ENCODE measurements around the gene IGSF3. TPM values are rescaled to one million over a fixed set of nuclear protein-coding genes. Genes with fewer than 3 reads are reported as not detected.

Gene IGSF3
- total and polyA plus RNA-seq, 7 donors = 1.8 to 10.2 (median 5.3) TPM

GRCh38 chr1:116690849-116691406 lies 23.4 kb upstream of the IGSF3 start:
- Histone ChIP-seq H3K36me3 (no peaks in the 10 kb centered on the region), H3K27me3 (no peaks in the 10 kb centered on the region), H3K9me3 (no peaks in the 10 kb centered on the region), H3K27ac (no peak overlapping the region), H3K4me1 (peaks cover 0 to 13% (median 5%) of the 10 kb centered on the region in 4 donors), H3K4me3 (no peak overlapping the region)
- DNase-seq = no peak
- TF ChIP-seq POLR2A (IDR thresholded peaks at IDR 0.05) (no peak), EP300 (IDR thresholded peaks at IDR 0.05) (no peak), CTCF (IDR thresholded peaks at IDR 0.05) (no peak), POLR2AphosphoS5 (IDR thresholded peaks at IDR 0.05) (no peak)
- 40 to 46% methylated on average over 3 of the region's 3 CpGs for WGBS, 2 donors
- intact Hi-C loops (cut with DNase I) = no loop called here

GRCh38 chr1:116690396-116690848 lies 22.9 kb upstream of the IGSF3 start:
- DNase-seq = no peak
- H3K9me3 ChIP-seq = no peaks in the 10 kb centered on the region
- WGBS, 2 donors = 15 to 40% methylated on average over 2 of the region's 2 CpGs
- H3K4me3 ChIP-seq = no peak overlapping the region
- H3K36me3 ChIP-seq = no peaks in the 10 kb centered on the region
- TF ChIP-seq EP300 (IDR thresholded peaks at IDR 0.05) = no peak
- TF ChIP-seq POLR2A (IDR thresholded peaks at IDR 0.05) = no peak
- TF ChIP-seq CTCF (IDR thresholded peaks at IDR 0.05) = no peak
- no peak for TF ChIP-seq POLR2AphosphoS5 (IDR thresholded peaks at IDR 0.05)
- H3K4me1 ChIP-seq = peaks cover 0 to 13% (median 5%) of the 10 kb centered on the region in 4 donors
- intact Hi-C loops (cut with DNase I) = no loop called here
- no peaks in the 10 kb centered on the region for H3K27me3 ChIP-seq
- no peak overlapping the region for H3K27ac ChIP-seq

- TF ChIP-seq CTCF (IDR thresholded peaks at IDR 0.05) (no peak), POLR2AphosphoS5 (IDR thresholded peaks at IDR 0.05) (no peak), POLR2A (IDR thresholded peaks at IDR 0.05) (no peak), EP300 (IDR thresholded peaks at IDR 0.05) (no peak)
- Histone ChIP-seq H3K4me3 (no peak overlapping the region), H3K9me3 (no peaks in the 10 kb centered on the region), H3K27me3 (no peaks in the 10 kb centered on the region), H3K4me1 (peaks cover 0 to 13% (median 5%) of the 10 kb centered on the region in 4 donors), H3K36me3 (no peaks in the 10 kb centered on the region), H3K27ac (no peak overlapping the region)
- no peak for DNase-seq
- intact Hi-C loops (cut with DNase I) = no loop called here
- WGBS, 2 donors = 63 to 85% methylated on average over 4 of the region's 4 CpGs
Measured at GRCh38 chr1:116686723-116687352, 19.3 kb upstream of the IGSF3 start.

- no peaks in the 10 kb centered on the region for H3K36me3 ChIP-seq
- 93 to 97% methylated on average over 7 of the region's 7 CpGs for WGBS, 2 donors
- intact Hi-C loops (cut with DNase I) = no loop called here
- H3K27ac ChIP-seq = no peak overlapping the region
- TF ChIP-seq CTCF (IDR thresholded peaks at IDR 0.05) = no peak
- no peak for TF ChIP-seq EP300 (IDR thresholded peaks at IDR 0.05)
- no peak for TF ChIP-seq POLR2A (IDR thresholded peaks at IDR 0.05)
- no peak for TF ChIP-seq POLR2AphosphoS5 (IDR thresholded peaks at IDR 0.05)
- DNase-seq = no peak
- no peaks in the 10 kb centered on the region for H3K27me3 ChIP-seq
- no peak overlapping the region for H3K4me3 ChIP-seq
- peaks cover 0 to 9% (median 5%) of the 10 kb centered on the region in 4 donors for H3K4me1 ChIP-seq
- no peaks in the 10 kb centered on the region for H3K9me3 ChIP-seq
Measured at GRCh38 chr1:116686175-116686574, 18.6 kb upstream of the IGSF3 start.

Data from sigmoid colon (tissue), 7 donors.